Muscle of leg (tissue), 11 donors: ENCODE measurements around the gene C1orf159. TPM values are rescaled to one million over a fixed set of nuclear protein-coding genes. Genes with fewer than 3 reads are reported as not detected.
A peak's percentile ranks its signal among the peaks of the same experiment; 100 is the strongest.

Source experiments
- DNase-seq: peaks from one replicate; pipeline ENCODE4 v3.0.0; 2013
- H3K27ac ChIP-seq: one replicate; pipeline ENCODE4 v1.5.1; 2013; ENCODE audit warnings: mild to moderate bottlenecking, low read length, control low read depth
- H3K27me3 ChIP-seq: one replicate; pipeline ENCODE4 v1.6.1; 2013; ENCODE audit warnings: low read length; ENCODE audit not compliant: control insufficient read depth, insufficient read depth
- H3K36me3 ChIP-seq: one replicate; pipeline ENCODE4 v1.6.1; 2013; ENCODE audit warnings: low read length; ENCODE audit not compliant: control insufficient read depth, insufficient read depth
- H3K4me1 ChIP-seq: one replicate; pipeline ENCODE4 v1.6.1; 2013; ENCODE audit warnings: low read length; ENCODE audit not compliant: control insufficient read depth, insufficient read depth
- H3K4me3 ChIP-seq: one replicate; pipeline ENCODE4 v1.5.1; 2013; ENCODE audit warnings: low read length, control low read depth
- H3K9me3 ChIP-seq: replicated peaks from 2 replicates; pipeline ENCODE4 v1.6.1; 2013; ENCODE audit warnings: low read depth, low read length; ENCODE audit not compliant: control insufficient read depth
- WGBS: methylation state at CpG from one replicate; pipeline ENCODE4 v1.1.5; 2013; ENCODE audit warnings: missing lambda C conversion rate; ENCODE audit not compliant: insufficient coverage; 5-methylcytosine and 5-hydroxymethylcytosine counted together
- polyA plus RNA-seq, 8 donors: library from polyadenylated mRNA; unstranded; fragments of 120-200 nt; gene quantifications; one replicate each; pipeline versions ENCODE4 v1.2.1 to v1.2.3, GENCODE V29; 2013; ENCODE audit warnings: inconsistent platforms in 1 of 8, low replicate concordance in 1 of 8; ENCODE audit not compliant: insufficient read length in 8 of 8, insufficient read depth in 1 of 8
- total RNA-seq: library from RNA; stranded (reverse); fragments of 120-200 nt; gene quantifications from one replicate; pipeline ENCODE4 v1.2.4, GENCODE V29; 2013

The C1orf159 gene
- total and polyA plus RNA-seq, 9 donors = 4.5 to 8.4 (median 6.1) TPM

DNA sequence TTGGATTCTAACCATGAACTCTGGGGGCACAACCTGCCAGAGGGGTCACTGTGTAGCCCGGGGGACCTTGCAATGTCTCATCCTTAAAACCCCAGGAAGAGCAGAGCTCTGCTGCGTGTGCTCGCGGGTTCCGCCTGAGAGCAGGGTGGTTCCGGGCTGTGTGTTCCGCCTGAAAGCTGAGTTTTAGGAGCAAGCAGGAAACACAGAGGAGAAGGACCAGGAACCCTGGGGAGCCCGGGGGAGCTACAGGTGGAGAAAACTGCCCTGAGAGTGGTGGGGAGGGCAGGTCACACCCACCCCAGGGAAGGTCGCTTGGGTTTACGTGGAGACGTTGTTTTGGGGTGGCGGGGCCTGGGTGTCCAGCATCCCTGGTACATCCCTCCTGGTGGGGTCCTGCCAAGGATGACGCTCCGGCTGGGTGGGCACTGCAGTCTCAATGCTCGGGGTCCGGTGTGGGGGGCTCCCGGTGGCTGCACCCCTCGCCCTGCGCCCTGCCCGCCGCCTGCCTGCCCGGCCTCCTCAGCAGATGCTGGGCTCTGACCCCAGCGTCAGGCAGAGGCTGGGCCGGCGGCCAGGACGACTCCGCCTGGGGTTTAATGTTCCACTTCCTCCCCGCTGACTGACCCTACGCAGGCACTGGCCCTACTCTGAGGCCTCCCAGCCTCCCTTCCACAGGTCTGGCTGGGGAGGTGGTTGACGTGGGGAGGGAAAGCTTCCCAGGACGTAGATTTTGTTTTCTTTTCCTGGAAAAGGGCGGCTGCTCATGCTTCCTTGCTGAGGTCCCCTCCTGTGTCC, 17.3 kb upstream of the C1orf159 start:
- 35% methylated on average over 20 of the region's 32 CpGs for WGBS
- H3K27me3 ChIP-seq = peaks cover 16% of the 10 kb centered on the region
- no peaks in the 10 kb centered on the region for H3K9me3 ChIP-seq
- no peaks in the 10 kb centered on the region for H3K36me3 ChIP-seq
- peak; percentile 88 for DNase-seq
- no peak overlapping the region for H3K4me3 ChIP-seq
- H3K4me1 ChIP-seq = peaks cover 69% of the 10 kb centered on the region
- H3K27ac ChIP-seq = peak overlapping the region; percentile 84

GRCh38 chr1:1132042-1132950, 16.4 kb upstream of the C1orf159 start:
- Histone ChIP-seq H3K4me1 (peaks cover 70% of the 10 kb centered on the region), H3K27ac (peak overlapping the region; percentile 84), H3K36me3 (no peaks in the 10 kb centered on the region), H3K27me3 (peaks cover 7% of the 10 kb centered on the region), H3K4me3 (no peak overlapping the region), H3K9me3 (no peaks in the 10 kb centered on the region)
- WGBS = 66% methylated on average over 35 of the region's 48 CpGs
- DNase-seq = peak; percentile 67

- DNase-seq = peak; percentile 65
- no peaks in the 10 kb centered on the region for H3K36me3 ChIP-seq
- H3K9me3 ChIP-seq = no peaks in the 10 kb centered on the region
- no peak overlapping the region for H3K4me3 ChIP-seq
- peaks cover 56% of the 10 kb centered on the region for H3K4me1 ChIP-seq
- 72% methylated on average over 35 of the region's 43 CpGs for WGBS
- H3K27me3 ChIP-seq = no peaks in the 10 kb centered on the region
- no peak overlapping the region for H3K27ac ChIP-seq
Observed at GRCh38 chr1:1130206-1131120, 14.6 kb upstream of the C1orf159 start.

GRCh38 chr1:1129381-1129821, 13.5 kb upstream of the C1orf159 start:
- peak; percentile 91 for DNase-seq
- WGBS = 29% methylated on average over 16 of the region's 19 CpGs
- Histone ChIP-seq H3K27me3 (no peaks in the 10 kb centered on the region), H3K9me3 (no peaks in the 10 kb centered on the region), H3K4me1 (peaks cover 48% of the 10 kb centered on the region), H3K4me3 (no peak overlapping the region), H3K27ac (peak overlapping the region; percentile 72), H3K36me3 (no peaks in the 10 kb centered on the region)

- H3K27me3 ChIP-seq = no peaks in the 10 kb centered on the region
- peaks cover 43% of the 10 kb centered on the region for H3K4me1 ChIP-seq
- H3K27ac ChIP-seq = peak overlapping the region; percentile 72
- H3K4me3 ChIP-seq = no peak overlapping the region
- 69% methylated on average over 21 of the region's 32 CpGs for WGBS
- DNase-seq = peak; percentile 50
- H3K9me3 ChIP-seq = no peaks in the 10 kb centered on the region
- H3K36me3 ChIP-seq = no peaks in the 10 kb centered on the region
Observed at GRCh38 chr1:1128454-1129139, 12.7 kb upstream of the C1orf159 start.

DNA sequence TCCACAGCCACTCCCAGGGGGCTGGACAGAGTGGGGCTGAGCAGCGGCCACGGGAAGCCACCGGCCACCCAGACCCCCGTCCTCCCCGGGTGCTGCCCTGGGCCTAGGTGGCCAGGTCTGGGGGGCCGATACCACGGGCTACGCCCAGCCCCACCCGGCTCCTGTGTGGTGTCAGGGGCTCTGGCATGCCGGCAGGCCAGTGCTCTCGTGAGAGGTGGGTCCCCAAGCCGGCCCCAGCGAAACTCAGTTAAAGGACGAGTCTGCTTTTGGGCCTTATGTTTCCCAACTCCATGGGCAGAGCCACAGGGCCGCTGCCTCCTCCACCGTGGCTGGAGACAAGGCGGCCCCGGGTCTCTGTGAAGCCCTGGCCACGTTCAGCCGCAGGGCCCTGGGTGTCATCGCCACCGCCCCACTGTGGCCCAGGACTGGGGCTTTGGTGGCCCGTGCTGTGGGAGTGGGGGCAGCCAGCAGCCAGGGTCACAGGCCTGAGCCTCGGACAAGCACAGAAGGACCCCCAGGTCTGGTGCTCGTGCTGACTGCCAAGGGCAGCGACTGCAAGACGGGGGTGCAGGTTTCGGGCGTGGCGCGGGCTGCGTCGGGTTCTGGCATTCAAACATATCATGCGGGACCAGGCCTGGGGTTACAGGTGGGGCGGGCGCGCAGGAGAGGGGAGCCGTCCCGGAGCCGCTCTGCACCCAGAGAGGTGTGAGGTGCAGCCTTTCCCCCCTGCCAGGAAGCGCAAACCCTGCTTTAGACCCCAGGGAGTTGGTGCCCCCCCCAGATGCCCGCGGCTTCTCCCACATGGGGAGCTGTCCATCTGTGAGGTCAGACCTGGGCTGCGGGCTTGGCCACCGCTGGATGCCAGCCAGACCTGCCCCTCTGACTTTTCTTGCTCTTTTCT, 11.9 kb upstream of the C1orf159 start:
- no peaks in the 10 kb centered on the region for H3K9me3 ChIP-seq
- no peak overlapping the region for H3K27ac ChIP-seq
- peaks cover 43% of the 10 kb centered on the region for H3K4me1 ChIP-seq
- H3K4me3 ChIP-seq = no peak overlapping the region
- no peaks in the 10 kb centered on the region for H3K27me3 ChIP-seq
- WGBS = 82% methylated on average over 42 of the region's 45 CpGs
- no peak for DNase-seq
- H3K36me3 ChIP-seq = no peaks in the 10 kb centered on the region

- peaks cover 42% of the 10 kb centered on the region for H3K4me1 ChIP-seq
- H3K9me3 ChIP-seq = no peaks in the 10 kb centered on the region
- no peaks in the 10 kb centered on the region for H3K36me3 ChIP-seq
- H3K4me3 ChIP-seq = no peak overlapping the region
- H3K27ac ChIP-seq = no peak overlapping the region
- peaks cover 4% of the 10 kb centered on the region for H3K27me3 ChIP-seq
- 78% methylated on average over 12 of the region's 18 CpGs for WGBS
- no peak for DNase-seq
Observed at GRCh38 chr1:1125945-1126344, 10.1 kb upstream of the C1orf159 start.

DNA sequence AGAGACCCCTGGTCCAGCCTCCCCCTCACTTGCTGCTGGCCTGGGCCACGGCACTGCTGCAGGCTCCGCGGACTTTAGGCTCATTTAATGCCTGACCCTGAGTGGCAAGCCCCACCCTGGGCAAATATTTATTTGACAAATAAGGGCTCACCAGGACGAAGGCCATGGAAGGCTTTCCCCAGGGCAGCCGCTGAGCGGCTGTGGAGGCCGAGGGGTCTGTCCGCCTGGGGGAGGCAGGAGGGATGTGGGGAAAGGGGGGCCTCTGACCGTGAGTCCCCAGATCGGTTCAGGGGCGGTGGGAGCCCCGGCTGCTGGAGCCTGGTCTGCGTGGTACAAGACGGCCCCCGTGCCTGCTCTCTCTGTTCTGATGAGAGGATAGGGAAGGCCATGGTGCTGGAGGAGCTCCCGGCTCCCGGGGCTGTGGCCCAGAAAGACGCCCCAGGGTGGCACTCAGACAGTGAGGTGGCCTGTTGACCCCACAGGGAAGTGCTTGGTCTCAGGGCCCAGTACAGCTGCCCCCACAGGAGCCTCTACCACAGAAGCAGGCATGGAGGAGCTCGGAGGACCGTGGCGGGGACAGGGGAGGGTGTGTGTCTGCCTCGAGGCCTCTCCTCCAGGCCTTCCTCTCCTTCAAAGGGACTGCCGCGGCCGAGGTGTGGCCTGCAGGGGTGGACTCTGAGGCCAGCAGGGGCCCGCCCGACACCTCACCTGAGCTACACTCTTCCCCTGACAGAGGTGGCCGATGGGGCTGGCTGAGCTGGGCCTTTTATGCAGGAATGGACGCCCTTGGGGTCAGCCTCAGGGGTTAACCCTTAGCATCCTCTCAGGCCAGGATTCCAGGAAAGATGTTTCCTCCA, 9.1 kb upstream of the C1orf159 start:
- WGBS = 73% methylated on average over 18 of the region's 29 CpGs
- Histone ChIP-seq H3K4me1 (peaks cover 39% of the 10 kb centered on the region), H3K27ac (no peak overlapping the region), H3K36me3 (no peaks in the 10 kb centered on the region), H3K27me3 (peaks cover 7% of the 10 kb centered on the region), H3K4me3 (no peak overlapping the region), H3K9me3 (no peaks in the 10 kb centered on the region)
- DNase-seq = no peak
